ENCODE measurements around the gene P2RX3. TPM values are rescaled to one million over a fixed set of nuclear protein-coding genes. Genes with fewer than 3 reads are reported as not detected.

P2RX3 gene
- total RNA-seq, 1 donor = not detected

- Histone ChIP-seq H3K4me3 (ENCODE audit: low read length) (no peak overlapping the region), H3K4me1 (ENCODE audit: insufficient read depth, low read length) (no peaks in the 10 kb centered on the region), H3K9me3 (ENCODE audit: low read depth, low read length) (no peaks in the 10 kb centered on the region), H3K27me3 (ENCODE audit: insufficient read depth, low read length) (no peaks in the 10 kb centered on the region)
Measured at GRCh38 chr11:57414612-57415212, 76.6 kb downstream of the P2RX3 start.

- no peaks in the 10 kb centered on the region for H3K9me3 ChIP-seq (ENCODE audit: low read depth, low read length)
- H3K4me1 ChIP-seq (ENCODE audit: insufficient read depth, low read length) = peaks cover 2% of the 10 kb centered on the region
- no peak overlapping the region for H3K4me3 ChIP-seq (ENCODE audit: low read length)
- no peaks in the 10 kb centered on the region for H3K27me3 ChIP-seq (ENCODE audit: insufficient read depth, low read length)
Measured at GRCh38 chr11:57416436-57416835, 78.3 kb downstream of the P2RX3 start.

GRCh38 chr11:57417056-57417455 is 78.9 kb downstream of the P2RX3 start:
- H3K9me3 ChIP-seq (ENCODE audit: low read depth, low read length) = no peaks in the 10 kb centered on the region
- H3K4me1 ChIP-seq (ENCODE audit: insufficient read depth, low read length) = peaks cover 6% of the 10 kb centered on the region
- no peak overlapping the region for H3K4me3 ChIP-seq (ENCODE audit: low read length)
- no peaks in the 10 kb centered on the region for H3K27me3 ChIP-seq (ENCODE audit: insufficient read depth, low read length)

GRCh38 chr11:57418131-57418530 is 80.0 kb downstream of the P2RX3 start:
- Histone ChIP-seq H3K27me3 (ENCODE audit: insufficient read depth, low read length) (no peaks in the 10 kb centered on the region), H3K4me3 (ENCODE audit: low read length) (no peak overlapping the region), H3K4me1 (ENCODE audit: insufficient read depth, low read length) (peaks cover 6% of the 10 kb centered on the region), H3K9me3 (ENCODE audit: low read depth, low read length) (no peaks in the 10 kb centered on the region)

GRCh38 chr11:57419146-57419545 is 81.0 kb downstream of the P2RX3 start:
- Histone ChIP-seq H3K4me1 (ENCODE audit: insufficient read depth, low read length) (peaks cover 13% of the 10 kb centered on the region), H3K27me3 (ENCODE audit: insufficient read depth, low read length) (no peaks in the 10 kb centered on the region), H3K9me3 (ENCODE audit: low read depth, low read length) (no peaks in the 10 kb centered on the region), H3K4me3 (ENCODE audit: low read length) (no peak overlapping the region)

GRCh38 chr11:57421066-57421465 is 82.9 kb downstream of the P2RX3 start:
- Histone ChIP-seq H3K27me3 (ENCODE audit: insufficient read depth, low read length) (no peaks in the 10 kb centered on the region), H3K4me1 (ENCODE audit: insufficient read depth, low read length) (peaks cover 32% of the 10 kb centered on the region)

GRCh38 chr11:57421805-57422204 is 83.7 kb downstream of the P2RX3 start:
- peaks cover 38% of the 10 kb centered on the region for H3K4me1 ChIP-seq (ENCODE audit: insufficient read depth, low read length)
- no peaks in the 10 kb centered on the region for H3K9me3 ChIP-seq (ENCODE audit: low read depth, low read length)
- no peak overlapping the region for H3K4me3 ChIP-seq (ENCODE audit: low read length)
- no peaks in the 10 kb centered on the region for H3K27me3 ChIP-seq (ENCODE audit: insufficient read depth, low read length)

More at GRCh38 chr11:57421066-57421465, 82.9 kb downstream of the P2RX3 start:
- Histone ChIP-seq H3K4me3 (ENCODE audit: low read length) (no peak overlapping the region), H3K9me3 (ENCODE audit: low read depth, low read length) (no peaks in the 10 kb centered on the region)

Other genes with a start within 250 kb of the P2RX3 start
- not detected for gene LRRC55, start 156.4 kb upstream of the P2RX3 start, total RNA-seq
- gene APLNR, start 101.1 kb upstream of the P2RX3 start, total RNA-seq = not detected
- 4.2 TPM for gene TNKS1BP1, start 13.4 kb upstream of the P2RX3 start, total RNA-seq
- gene SSRP1, start 2.5 kb upstream of the P2RX3 start, total RNA-seq = 22.7 TPM
- not detected for gene PRG3, start 42.8 kb downstream of the P2RX3 start, total RNA-seq
- 0.21 TPM for gene PRG2, start 52.3 kb downstream of the P2RX3 start, total RNA-seq
- 41.9 TPM for gene SLC43A3, start 88.8 kb downstream of the P2RX3 start, total RNA-seq
- 0.10 TPM for gene RTN4RL2, start 122.2 kb downstream of the P2RX3 start, total RNA-seq
- gene SLC43A1, start 177.3 kb downstream of the P2RX3 start, total RNA-seq = 4.6 TPM
- gene TIMM10, start 192.4 kb downstream of the P2RX3 start, total RNA-seq = 4.8 TPM
- 0.10 TPM for gene SMTNL1, start 199.2 kb downstream of the P2RX3 start, total RNA-seq
- 40.1 TPM for gene UBE2L6, start 229.3 kb downstream of the P2RX3 start, total RNA-seq

Measured in mononuclear cell (primary cell).